Psoas muscle (tissue), 8 donors: Measurements from ENCODE around the gene HECW1. TPM values are rescaled to one million over a fixed set of nuclear protein-coding genes. Genes with fewer than 3 reads are reported as not detected.
A peak's percentile ranks its signal among the peaks of the same experiment; 100 is the strongest.

Experiments
- ATAC-seq, 4 donors: fragments of 200-7000 bp; cut with Tn5 transposase; one replicate each; pipeline ENCODE4 v1.9.1; 2020; ENCODE audit warnings: moderate library complexity in 3 of 4, mild to moderate bottlenecking in 2 of 4
- DNase-seq, 2 donors: peaks; one replicate each; pipeline ENCODE4 v3.0.0-alpha.2; 2020
- H3K27ac ChIP-seq: fragments of 200-600 bp; one replicate; pipeline ENCODE4 v1.8.0; 2022
- H3K27me3 ChIP-seq, 3 donors: fragments of 200-600 bp in 1 of 3; one replicate each; pipeline versions ENCODE4 v1.6.1 to v1.8.0; 2013 to 2022; ENCODE audit warnings: low read length in 2 of 3, mild to moderate bottlenecking in 2 of 3, moderate library complexity in 1 of 3; ENCODE audit not compliant: insufficient read depth in 3 of 3
- H3K36me3 ChIP-seq, 2 donors: fragments of 200-600 bp in 1 of 2; one replicate each; pipeline versions ENCODE4 v1.6.1 to v1.8.0; 2013 to 2022; ENCODE audit warnings: low read depth in 1 of 2, mild to moderate bottlenecking in 1 of 2, moderate library complexity in 1 of 2; ENCODE audit not compliant: insufficient read depth in 1 of 2
- H3K4me1 ChIP-seq: fragments of 200-600 bp; one replicate; pipeline ENCODE4 v1.8.0; 2022
- H3K4me3 ChIP-seq: fragments of 200-600 bp; one replicate; pipeline ENCODE4 v1.8.0; 2022; ENCODE audit warnings: mild to moderate bottlenecking
- H3K9me3 ChIP-seq: fragments of 200-600 bp; one replicate; pipeline ENCODE4 v1.8.0; 2022
- WGBS, 3 donors: extraction: QIAGEN DNeasy Blood & Tissue Kit; methylation state at CpG; one replicate each; pipeline versions ENCODE4 v1.1.6 to v1.1.7; 2013; 5-methylcytosine and 5-hydroxymethylcytosine counted together
- intact Hi-C, 2 donors: fragments of 100-400 bp; cut with DNase I; formaldehyde crosslinking; loops; one replicate each; pipeline versions ENCODE4 v1.11.0 to v1.14.2; 2022
- polyA plus RNA-seq, 3 donors: library from polyadenylated mRNA; stranded (reverse); fragments of 200-250 nt; gene quantifications; one replicate each; pipeline ENCODE4 v1.2.3, GENCODE V29; 2013
- total RNA-seq, 4 donors: library from RNA; stranded (reverse); fragmentation: NEBNext Ultra II Directional in 2 of 4; extraction: Animal tissue kit (Norgen Biotek cat#: 25700) in 2 of 4; gene quantifications; one replicate each; pipeline versions ENCODE4 v1.2.1 to v1.2.4, GENCODE V29; 2021 to 2023
- TF ChIP-seq, protein P1 (sequence below): fragments of 200-600 bp; IDR thresholded peaks from one replicate; pipeline ENCODE4 v1.8.0; 2022; ENCODE audit warnings: antibody characterized with exemption
- donor health status: healthy with polysubstance abuse.
- donor health status: DM: no; HTN: no; CAD: no; lungs with moderate emphysema.
- donor health status: Bipolar disorder and iron deficiency.
- donor health status: healthy.
- donor health status: DM: yes; HTN: yes; CAD: no.
- donor health status: DM: no; HTN: no; CAD: no.
- donor health status: DM: no; HTN: no; CAD: no.
- donor health status: DM: yes; HTN: yes; CAD: no.

The HECW1 gene
- total and polyA plus RNA-seq, 7 donors = 0.07 to 2.8 (median 1.0) TPM

GRCh38 chr7:43234968-43235367 lies 122.5 kb downstream of the HECW1 start:
- H3K27me3 ChIP-seq = no peaks in the 10 kb centered on the region
- H3K9me3 ChIP-seq = no peaks in the 10 kb centered on the region
- no peak for ATAC-seq
- intact Hi-C loops = no loop called here
- WGBS, 3 donors = 58 to 75% (median 67%) methylated on average over 4 of the region's 4 CpGs
- no peak overlapping the region for H3K27ac ChIP-seq
- H3K4me1 ChIP-seq = no peaks in the 10 kb centered on the region
- TF ChIP-seq, protein P1, sequence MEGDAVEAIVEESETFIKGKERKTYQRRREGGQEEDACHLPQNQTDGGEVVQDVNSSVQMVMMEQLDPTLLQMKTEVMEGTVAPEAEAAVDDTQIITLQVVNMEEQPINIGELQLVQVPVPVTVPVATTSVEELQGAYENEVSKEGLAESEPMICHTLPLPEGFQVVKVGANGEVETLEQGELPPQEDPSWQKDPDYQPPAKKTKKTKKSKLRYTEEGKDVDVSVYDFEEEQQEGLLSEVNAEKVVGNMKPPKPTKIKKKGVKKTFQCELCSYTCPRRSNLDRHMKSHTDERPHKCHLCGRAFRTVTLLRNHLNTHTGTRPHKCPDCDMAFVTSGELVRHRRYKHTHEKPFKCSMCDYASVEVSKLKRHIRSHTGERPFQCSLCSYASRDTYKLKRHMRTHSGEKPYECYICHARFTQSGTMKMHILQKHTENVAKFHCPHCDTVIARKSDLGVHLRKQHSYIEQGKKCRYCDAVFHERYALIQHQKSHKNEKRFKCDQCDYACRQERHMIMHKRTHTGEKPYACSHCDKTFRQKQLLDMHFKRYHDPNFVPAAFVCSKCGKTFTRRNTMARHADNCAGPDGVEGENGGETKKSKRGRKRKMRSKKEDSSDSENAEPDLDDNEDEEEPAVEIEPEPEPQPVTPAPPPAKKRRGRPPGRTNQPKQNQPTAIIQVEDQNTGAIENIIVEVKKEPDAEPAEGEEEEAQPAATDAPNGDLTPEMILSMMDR = no peak
- DNase-seq = no peak
- no peak overlapping the region for H3K4me3 ChIP-seq
- H3K36me3 ChIP-seq = no peaks in the 10 kb centered on the region

GRCh38 chr7:43240565-43240964 lies 128.1 kb downstream of the HECW1 start:
- 46 to 70% (median 64%) methylated on average over 6 of the region's 6 CpGs for WGBS, 3 donors
- no peaks in the 10 kb centered on the region for H3K27me3 ChIP-seq
- ATAC-seq (peak; percentile 72 to 94 (median 90)), DNase-seq (peak in 1 of 2 donors; percentile 46)
- H3K4me1 ChIP-seq = no peaks in the 10 kb centered on the region
- H3K36me3 ChIP-seq = no peaks in the 10 kb centered on the region
- intact Hi-C loops = no loop called here
- H3K4me3 ChIP-seq = no peak overlapping the region
- no peaks in the 10 kb centered on the region for H3K9me3 ChIP-seq
- H3K27ac ChIP-seq = no peak overlapping the region
- TF ChIP-seq, protein P1 = no peak

GRCh38 chr7:43242628-43243255 lies 130.3 kb downstream of the HECW1 start:
- no peaks in the 10 kb centered on the region for H3K4me1 ChIP-seq
- TF ChIP-seq, protein P1 = no peak

GRCh38 chr7:43244232-43244631 lies 131.8 kb downstream of the HECW1 start:
- intact Hi-C loops = no loop called here
- no peak overlapping the region for H3K27ac ChIP-seq
- TF ChIP-seq, protein P1 = no peak
- ATAC-seq = no peak
- no peak overlapping the region for H3K4me3 ChIP-seq
- no peak for DNase-seq
- no peaks in the 10 kb centered on the region for H3K36me3 ChIP-seq
- no peaks in the 10 kb centered on the region for H3K9me3 ChIP-seq
- H3K4me1 ChIP-seq = no peaks in the 10 kb centered on the region
- peaks cover 0 to 10% (median 0%) of the 10 kb centered on the region in 3 donors for H3K27me3 ChIP-seq
- 79 to 82% (median 81%) methylated on average over 3 of the region's 3 CpGs for WGBS, 3 donors

More at GRCh38 chr7:43242628-43243255, 130.3 kb downstream of the HECW1 start:
- no peak overlapping the region for H3K27ac ChIP-seq
- no peaks in the 10 kb centered on the region for H3K9me3 ChIP-seq
- intact Hi-C loops = no loop called here
- 55 to 70% (median 60%) methylated on average over 13 of the region's 13 CpGs for WGBS, 3 donors
- H3K36me3 ChIP-seq = no peaks in the 10 kb centered on the region
- peaks cover 0 to 10% (median 0%) of the 10 kb centered on the region in 3 donors for H3K27me3 ChIP-seq
- H3K4me3 ChIP-seq = no peak overlapping the region
- DNase-seq = no peak
- ATAC-seq = peak in 3 of 4 donors; percentile 33 to 59 (median 43)

GRCh38 chr7:43244784-43245183 lies 132.3 kb downstream of the HECW1 start:
- intact Hi-C loops = no loop called here
- TF ChIP-seq, protein P1 = no peak
- 88 to 94% (median 92%) methylated on average over 6 of the region's 6 CpGs for WGBS, 3 donors

More at GRCh38 chr7:43244784-43245183, 132.3 kb downstream of the HECW1 start:
- Histone ChIP-seq H3K9me3 (no peaks in the 10 kb centered on the region), H3K27me3 (peaks cover 0 to 10% (median 0%) of the 10 kb centered on the region in 3 donors), H3K27ac (no peak overlapping the region), H3K4me3 (no peak overlapping the region), H3K36me3 (no peaks in the 10 kb centered on the region), H3K4me1 (no peaks in the 10 kb centered on the region)
- ATAC-seq = no peak
- no peak for DNase-seq
